Measurements from ENCODE around the gene SPPL2C.
"Not testable (repeated sequence)": the region's sequence is repeated elsewhere in the genome, so short reads cannot be mapped to it uniquely, and the experiment has no call there.

SPPL2C gene

DNA sequence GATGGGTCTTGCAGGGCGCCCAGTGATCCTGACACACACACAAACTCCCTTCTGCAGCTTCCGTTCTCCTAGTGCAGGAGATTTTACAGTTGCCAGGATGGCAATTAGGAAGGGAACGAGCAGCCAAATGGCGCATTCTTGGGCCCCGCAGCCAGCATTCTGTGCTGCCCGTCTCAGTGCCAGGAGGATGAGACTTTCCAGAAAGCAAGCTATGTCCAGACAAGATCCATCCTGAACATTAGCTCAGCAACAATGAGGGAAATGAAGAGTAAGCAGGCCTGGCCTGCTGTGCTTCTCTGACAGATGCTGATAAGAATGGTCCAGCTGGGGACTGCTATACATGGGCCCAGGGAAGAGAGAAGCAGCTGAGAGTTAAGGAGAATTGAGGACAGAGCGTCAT lies 16.5 kb downstream of the SPPL2C start:
- Histone ChIP-seq H2BK5ac (ENCODE audit: low read length) (no peak overlapping the region), H3K79me1 (ENCODE audit: low read length) (no peaks in the 10 kb centered on the region), H3K79me2 (ENCODE audit: control insufficient read depth, insufficient read depth, low read length) (no peaks in the 10 kb centered on the region), H3K56ac (ENCODE audit: low read length) (no peak overlapping the region), H4K5ac (ENCODE audit: low read length) (no peak overlapping the region), H3K4me3 (ENCODE audit: low read length) (no peak overlapping the region), H3K9ac (ENCODE audit: low read length) (no peak overlapping the region), H3K36me3 (ENCODE audit: control insufficient read depth, insufficient read depth, low read length) (no peaks in the 10 kb centered on the region), H2BK120ac (ENCODE audit: low read depth, low read length) (no peak overlapping the region), H3K4me2 (ENCODE audit: low read length) (no peak overlapping the region), H3K18ac (ENCODE audit: low read length) (no peak overlapping the region), H4K8ac (ENCODE audit: low read depth, low read length) (no peak overlapping the region), H3K27me3 (ENCODE audit: insufficient read depth, low read length, poor library complexity) (no peaks in the 10 kb centered on the region), H2AK5ac (ENCODE audit: low read length) (no peak overlapping the region), H2BK15ac (replicated peaks; ENCODE audit: low read depth) (no peak overlapping the region), H3K4me1 (ENCODE audit: control insufficient read depth, low read depth, low read length) (no peaks in the 10 kb centered on the region), H3K23ac (ENCODE audit: low read length) (no peak overlapping the region), H3K27ac (ENCODE audit: low read depth, low read length) (no peak overlapping the region), H3K4ac (ENCODE audit: low read depth, low read length) (no peak overlapping the region)
- no CpG with 5 or more reads among the region's 7 CpGs for WGBS (ENCODE audit: extremely low coverage, insufficient coverage, low lambda C conversion rate)
- no peak for DNase-seq

DNA sequence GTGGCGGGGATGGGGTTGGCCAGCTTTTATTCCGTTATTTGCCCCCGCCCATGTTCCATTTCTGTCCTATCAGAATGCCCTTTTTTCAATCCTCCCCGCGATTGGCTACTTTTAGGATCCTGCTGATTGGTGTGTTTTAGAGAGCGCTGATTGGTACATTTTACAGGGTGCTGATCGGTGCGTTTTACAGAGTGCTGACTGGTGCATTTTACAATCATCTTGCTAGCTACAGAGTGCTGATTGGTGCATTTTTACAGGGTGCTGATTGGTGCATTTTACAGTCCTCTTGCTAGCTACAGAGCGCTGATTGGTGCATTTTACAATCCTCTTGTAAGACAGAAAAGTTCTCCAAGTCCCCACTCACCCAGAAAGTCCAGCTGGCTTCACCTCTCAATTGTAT lies 17.4 kb downstream of the SPPL2C start:
- not testable (repeated sequence) for H3K23ac ChIP-seq (ENCODE audit: low read length); H4K8ac ChIP-seq (ENCODE audit: low read depth, low read length); H3K4me1 ChIP-seq (ENCODE audit: control insufficient read depth, low read depth, low read length); H3K4ac ChIP-seq (ENCODE audit: low read depth, low read length); H3K27ac ChIP-seq (ENCODE audit: low read depth, low read length); H2AK5ac ChIP-seq (ENCODE audit: low read length); H3K9ac ChIP-seq (ENCODE audit: low read length); DNase-seq; H3K56ac ChIP-seq (ENCODE audit: low read length); H3K79me2 ChIP-seq (ENCODE audit: control insufficient read depth, insufficient read depth, low read length); H2BK15ac ChIP-seq (replicated peaks; ENCODE audit: low read depth); H3K79me1 ChIP-seq (ENCODE audit: low read length); H3K18ac ChIP-seq (ENCODE audit: low read length); H3K36me3 ChIP-seq (ENCODE audit: control insufficient read depth, insufficient read depth, low read length); H3K4me3 ChIP-seq (ENCODE audit: low read length); H2BK120ac ChIP-seq (ENCODE audit: low read depth, low read length); H3K27me3 ChIP-seq (ENCODE audit: insufficient read depth, low read length, poor library complexity); H2BK5ac ChIP-seq (ENCODE audit: low read length); H4K5ac ChIP-seq (ENCODE audit: low read length); H3K4me2 ChIP-seq (ENCODE audit: low read length)
- no CpG with 5 or more reads among the region's 9 CpGs for WGBS (ENCODE audit: extremely low coverage, insufficient coverage, low lambda C conversion rate)

GRCh38 chr17:45863857-45864654 lies 19.4 kb downstream of the SPPL2C start:
- H3K56ac ChIP-seq (ENCODE audit: low read length), result no peak overlapping the region
- WGBS (ENCODE audit: extremely low coverage, insufficient coverage, low lambda C conversion rate), result no CpG with 5 or more reads among the region's 6 CpGs

GRCh38 chr17:45867171-45867570 lies 22.5 kb downstream of the SPPL2C start:
- Histone ChIP-seq H3K36me3 (ENCODE audit: control insufficient read depth, insufficient read depth, low read length) (no peaks in the 10 kb centered on the region), H3K56ac (ENCODE audit: low read length) (no peak overlapping the region), H2BK120ac (ENCODE audit: low read depth, low read length) (no peak overlapping the region), H3K9ac (ENCODE audit: low read length) (no peak overlapping the region), H2BK15ac (replicated peaks; ENCODE audit: low read depth) (no peak overlapping the region), H3K79me1 (ENCODE audit: low read length) (no peaks in the 10 kb centered on the region), H2BK5ac (ENCODE audit: low read length) (no peak overlapping the region), H3K23ac (ENCODE audit: low read length) (no peak overlapping the region), H4K5ac (ENCODE audit: low read length) (no peak overlapping the region), H3K4me3 (ENCODE audit: low read length) (no peak overlapping the region), H3K4ac (ENCODE audit: low read depth, low read length) (no peak overlapping the region), H4K8ac (ENCODE audit: low read depth, low read length) (no peak overlapping the region), H3K79me2 (ENCODE audit: control insufficient read depth, insufficient read depth, low read length) (no peaks in the 10 kb centered on the region), H3K27me3 (ENCODE audit: insufficient read depth, low read length, poor library complexity) (no peaks in the 10 kb centered on the region), H3K27ac (ENCODE audit: low read depth, low read length) (no peak overlapping the region), H2AK5ac (ENCODE audit: low read length) (no peak overlapping the region), H3K18ac (ENCODE audit: low read length) (no peak overlapping the region), H3K4me1 (ENCODE audit: control insufficient read depth, low read depth, low read length) (no peaks in the 10 kb centered on the region), H3K4me2 (ENCODE audit: low read length) (no peak overlapping the region)
- WGBS (ENCODE audit: extremely low coverage, insufficient coverage, low lambda C conversion rate), result no CpG with 5 or more reads among the region's 6 CpGs
- DNase-seq, result no peak

More at GRCh38 chr17:45863857-45864654, 19.4 kb downstream of the SPPL2C start:
- H4K8ac ChIP-seq (ENCODE audit: low read depth, low read length), result no peak overlapping the region
- H3K36me3 ChIP-seq (ENCODE audit: control insufficient read depth, insufficient read depth, low read length), result no peaks in the 10 kb centered on the region
- no peaks in the 10 kb centered on the region for H3K4me1 ChIP-seq (ENCODE audit: control insufficient read depth, low read depth, low read length)
- no peak overlapping the region for H3K4me3 ChIP-seq (ENCODE audit: low read length)
- H3K9ac ChIP-seq (ENCODE audit: low read length), result no peak overlapping the region
- H3K4ac ChIP-seq (ENCODE audit: low read depth, low read length), result no peak overlapping the region
- no peak for DNase-seq
- no peak overlapping the region for H2BK15ac ChIP-seq (replicated peaks; ENCODE audit: low read depth)
- no peak overlapping the region for H2AK5ac ChIP-seq (ENCODE audit: low read length)
- H3K79me2 ChIP-seq (ENCODE audit: control insufficient read depth, insufficient read depth, low read length), result no peaks in the 10 kb centered on the region
- no peak overlapping the region for H3K18ac ChIP-seq (ENCODE audit: low read length)
- no peak overlapping the region for H3K27ac ChIP-seq (ENCODE audit: low read depth, low read length)
- no peak overlapping the region for H3K23ac ChIP-seq (ENCODE audit: low read length)
- H4K5ac ChIP-seq (ENCODE audit: low read length), result no peak overlapping the region
- no peaks in the 10 kb centered on the region for H3K27me3 ChIP-seq (ENCODE audit: insufficient read depth, low read length, poor library complexity)
- H3K79me1 ChIP-seq (ENCODE audit: low read length), result no peaks in the 10 kb centered on the region
- no peak overlapping the region for H2BK120ac ChIP-seq (ENCODE audit: low read depth, low read length)
- no peak overlapping the region for H3K4me2 ChIP-seq (ENCODE audit: low read length)
- H2BK5ac ChIP-seq (ENCODE audit: low read length), result no peak overlapping the region

- DNase-seq, result peak; percentile 19
- WGBS (ENCODE audit: extremely low coverage, insufficient coverage, low lambda C conversion rate), result no CpG with 5 or more reads among the region's 8 CpGs
- no peak overlapping the region for H4K8ac ChIP-seq (ENCODE audit: low read depth, low read length)
These were observed 23.0 kb downstream of the SPPL2C start for GRCh38 chr17:45867702-45868101.

GRCh38 chr17:45868276-45868675 lies 23.6 kb downstream of the SPPL2C start:
- Histone ChIP-seq H3K27ac (ENCODE audit: low read depth, low read length) (no peak overlapping the region), H3K18ac (ENCODE audit: low read length) (no peak overlapping the region)
- no CpG with 5 or more reads among the region's 5 CpGs for WGBS (ENCODE audit: extremely low coverage, insufficient coverage, low lambda C conversion rate)

More at GRCh38 chr17:45867702-45868101, 23.0 kb downstream of the SPPL2C start:
- Histone ChIP-seq H2BK5ac (ENCODE audit: low read length) (no peak overlapping the region), H3K27me3 (ENCODE audit: insufficient read depth, low read length, poor library complexity) (no peaks in the 10 kb centered on the region), H3K9ac (ENCODE audit: low read length) (no peak overlapping the region), H2AK5ac (ENCODE audit: low read length) (no peak overlapping the region), H3K23ac (ENCODE audit: low read length) (no peak overlapping the region), H3K79me1 (ENCODE audit: low read length) (no peaks in the 10 kb centered on the region), H3K4me3 (ENCODE audit: low read length) (no peak overlapping the region), H4K5ac (ENCODE audit: low read length) (no peak overlapping the region), H3K79me2 (ENCODE audit: control insufficient read depth, insufficient read depth, low read length) (no peaks in the 10 kb centered on the region), H3K18ac (ENCODE audit: low read length) (no peak overlapping the region), H3K4me1 (ENCODE audit: control insufficient read depth, low read depth, low read length) (no peaks in the 10 kb centered on the region), H2BK120ac (ENCODE audit: low read depth, low read length) (no peak overlapping the region), H3K56ac (ENCODE audit: low read length) (no peak overlapping the region), H3K27ac (ENCODE audit: low read depth, low read length) (no peak overlapping the region), H3K4me2 (ENCODE audit: low read length) (no peak overlapping the region), H3K36me3 (ENCODE audit: control insufficient read depth, insufficient read depth, low read length) (no peaks in the 10 kb centered on the region), H3K4ac (ENCODE audit: low read depth, low read length) (no peak overlapping the region), H2BK15ac (replicated peaks; ENCODE audit: low read depth) (no peak overlapping the region)

More at GRCh38 chr17:45868276-45868675, 23.6 kb downstream of the SPPL2C start:
- Histone ChIP-seq H3K36me3 (ENCODE audit: control insufficient read depth, insufficient read depth, low read length) (no peaks in the 10 kb centered on the region), H3K79me2 (ENCODE audit: control insufficient read depth, insufficient read depth, low read length) (no peaks in the 10 kb centered on the region), H4K8ac (ENCODE audit: low read depth, low read length) (no peak overlapping the region), H2AK5ac (ENCODE audit: low read length) (no peak overlapping the region), H3K79me1 (ENCODE audit: low read length) (no peaks in the 10 kb centered on the region), H2BK5ac (ENCODE audit: low read length) (no peak overlapping the region), H2BK120ac (ENCODE audit: low read depth, low read length) (no peak overlapping the region), H3K27me3 (ENCODE audit: insufficient read depth, low read length, poor library complexity) (no peaks in the 10 kb centered on the region), H2BK15ac (replicated peaks; ENCODE audit: low read depth) (no peak overlapping the region), H3K23ac (ENCODE audit: low read length) (no peak overlapping the region), H3K4me1 (ENCODE audit: control insufficient read depth, low read depth, low read length) (no peaks in the 10 kb centered on the region), H4K5ac (ENCODE audit: low read length) (no peak overlapping the region), H3K4me3 (ENCODE audit: low read length) (no peak overlapping the region), H3K56ac (ENCODE audit: low read length) (no peak overlapping the region), H3K4ac (ENCODE audit: low read depth, low read length) (no peak overlapping the region), H3K4me2 (ENCODE audit: low read length) (no peak overlapping the region), H3K9ac (ENCODE audit: low read length) (no peak overlapping the region)
- DNase-seq, result no peak
